IPS-15b (cell line): Measurements from ENCODE around the gene LRRN3.

Experiments
- H3K27me3 ChIP-seq: one replicate; pipeline ENCODE4 v1.6.1; 2013; ENCODE audit warnings: low read length; ENCODE audit not compliant: control insufficient read depth, insufficient read depth
- H3K36me3 ChIP-seq: one replicate; pipeline ENCODE4 v1.6.1; 2013; ENCODE audit warnings: low read length; ENCODE audit not compliant: control insufficient read depth, insufficient read depth
- H3K4me1 ChIP-seq: one replicate; pipeline ENCODE4 v1.6.1; 2013; ENCODE audit warnings: mild to moderate bottlenecking, low read length; ENCODE audit not compliant: control insufficient read depth, insufficient read depth
- H3K4me3 ChIP-seq: one replicate; pipeline ENCODE4 v1.5.1; 2013; ENCODE audit warnings: low read depth, low read length
- H3K9ac ChIP-seq: one replicate; pipeline ENCODE4 v1.6.1; 2013; ENCODE audit warnings: low read depth, mild to moderate bottlenecking, low read length
- H3K9me3 ChIP-seq: one replicate; pipeline ENCODE4 v1.6.1; 2013; ENCODE audit warnings: mild to moderate bottlenecking, low read length; ENCODE audit not compliant: control insufficient read depth, insufficient read depth

Gene LRRN3

GRCh38 chr7:111090846-111091245, at the start of gene LRRN3:
LRRN3 (plus strand) TSS chr7:111091127; CDS start chr7:111122773, 31,646 bp downstream.
- Histone ChIP-seq H3K4me3 (peak within 1 kb of the TSS; percentile 10), H3K9ac (no peak within 1 kb of the TSS), H3K9me3 (no peaks in the 10 kb centered on the region), H3K4me1 (peaks cover 25% of the 10 kb centered on the region), H3K36me3 (no peaks in the 10 kb centered on the region), H3K27me3 (no peaks in the 10 kb centered on the region)

- Histone ChIP-seq H3K9ac (no peak overlapping the region), H3K9me3 (no peaks in the 10 kb centered on the region), H3K36me3 (no peaks in the 10 kb centered on the region), H3K4me3 (no peak overlapping the region), H3K4me1 (no peaks in the 10 kb centered on the region), H3K27me3 (no peaks in the 10 kb centered on the region)
Measured at GRCh38 chr7:111041577-111041976, 49.4 kb upstream of the LRRN3 start.

DNA sequence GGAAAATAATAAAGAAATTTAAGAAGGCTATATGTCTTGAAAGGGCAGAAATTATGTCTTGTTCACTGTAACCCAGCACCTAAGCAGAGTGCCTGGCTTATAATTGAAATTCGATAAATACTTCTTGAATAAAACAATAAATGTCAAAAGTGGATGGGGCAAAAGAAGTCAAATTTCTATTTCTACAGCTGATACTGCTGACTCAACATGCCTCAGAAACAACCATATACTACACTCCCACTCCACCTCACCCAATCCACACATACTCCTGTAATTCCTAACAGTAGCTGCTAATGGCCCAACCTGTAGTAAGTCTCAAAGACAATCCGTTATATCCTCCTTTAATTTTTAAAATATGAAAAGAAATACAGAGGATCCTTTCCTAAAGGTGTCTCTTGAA, 48.1 kb upstream of the LRRN3 start:
- no peaks in the 10 kb centered on the region for H3K27me3 ChIP-seq
- no peak overlapping the region for H3K4me3 ChIP-seq
- H3K4me1 ChIP-seq = no peaks in the 10 kb centered on the region
- no peaks in the 10 kb centered on the region for H3K36me3 ChIP-seq
- no peaks in the 10 kb centered on the region for H3K9me3 ChIP-seq
- no peak overlapping the region for H3K9ac ChIP-seq

- no peaks in the 10 kb centered on the region for H3K9me3 ChIP-seq
- no peaks in the 10 kb centered on the region for H3K4me1 ChIP-seq
- H3K9ac ChIP-seq = no peak overlapping the region
- H3K36me3 ChIP-seq = no peaks in the 10 kb centered on the region
- no peaks in the 10 kb centered on the region for H3K27me3 ChIP-seq
- no peak overlapping the region for H3K4me3 ChIP-seq
Measured at GRCh38 chr7:111043561-111043960, 47.4 kb upstream of the LRRN3 start.

DNA sequence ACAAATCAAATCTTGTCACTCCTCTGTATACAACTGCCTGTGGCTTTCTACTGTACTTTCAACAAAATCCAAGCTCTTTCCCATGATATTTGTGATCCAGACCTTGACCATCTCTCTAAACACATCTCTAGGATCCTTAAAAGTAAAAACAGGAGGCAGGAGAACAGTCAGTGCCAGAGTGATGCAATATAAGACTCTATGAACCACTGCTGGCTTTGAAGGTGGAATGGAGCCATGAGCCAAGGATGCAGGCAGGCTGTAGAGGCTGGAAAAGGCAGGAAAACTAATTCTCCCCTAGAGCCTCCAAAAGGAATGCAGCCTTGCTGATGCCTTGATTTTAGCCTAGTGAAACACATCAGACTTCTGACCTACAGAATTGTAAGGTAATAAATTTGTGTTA, 45.5 kb upstream of the LRRN3 start:
- no peaks in the 10 kb centered on the region for H3K36me3 ChIP-seq
- no peak overlapping the region for H3K4me3 ChIP-seq
- H3K27me3 ChIP-seq = no peaks in the 10 kb centered on the region
- H3K4me1 ChIP-seq = peaks cover 9% of the 10 kb centered on the region
- no peak overlapping the region for H3K9ac ChIP-seq
- no peaks in the 10 kb centered on the region for H3K9me3 ChIP-seq

GRCh38 chr7:111047595-111047994, 43.3 kb upstream of the LRRN3 start:
- H3K9me3 ChIP-seq = no peaks in the 10 kb centered on the region
- H3K9ac ChIP-seq = no peak overlapping the region
- no peaks in the 10 kb centered on the region for H3K27me3 ChIP-seq
- H3K4me1 ChIP-seq = peaks cover 29% of the 10 kb centered on the region
- H3K4me3 ChIP-seq = no peak overlapping the region
- no peaks in the 10 kb centered on the region for H3K36me3 ChIP-seq

GRCh38 chr7:111049971-111050680, 40.8 kb upstream of the LRRN3 start:
- Histone ChIP-seq H3K36me3 (no peaks in the 10 kb centered on the region), H3K4me3 (no peak overlapping the region), H3K9ac (no peak overlapping the region), H3K27me3 (no peaks in the 10 kb centered on the region), H3K4me1 (peaks cover 29% of the 10 kb centered on the region), H3K9me3 (no peaks in the 10 kb centered on the region)

DNA sequence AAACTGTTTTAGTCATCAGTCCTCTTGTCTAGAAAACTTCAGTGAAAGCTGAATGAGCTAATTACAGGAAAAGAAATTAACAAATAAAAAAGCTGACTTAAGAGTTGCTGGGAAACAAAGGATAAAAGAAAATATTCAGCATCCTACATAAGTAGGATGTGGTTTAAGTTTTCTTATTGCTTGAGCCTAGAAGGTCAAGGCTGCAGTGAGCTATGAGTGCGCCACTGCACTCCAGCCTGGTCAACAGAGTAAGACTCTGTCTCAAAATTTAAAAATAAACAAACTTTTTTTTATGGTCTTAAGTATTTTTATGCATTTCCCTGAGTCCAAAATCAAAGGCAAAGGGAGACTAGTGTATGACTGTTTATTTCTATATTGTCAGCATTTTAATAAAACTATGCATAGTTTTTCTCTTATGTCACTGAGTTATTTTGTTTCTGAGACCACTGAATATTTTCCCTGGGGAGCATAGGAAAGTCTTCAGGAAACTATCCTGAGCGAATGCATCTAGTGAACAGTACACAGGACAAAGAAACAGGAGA, 40.0 kb upstream of the LRRN3 start:
- H3K9ac ChIP-seq = no peak overlapping the region
- H3K27me3 ChIP-seq = no peaks in the 10 kb centered on the region
- peaks cover 29% of the 10 kb centered on the region for H3K4me1 ChIP-seq
- no peak overlapping the region for H3K4me3 ChIP-seq
- H3K9me3 ChIP-seq = no peaks in the 10 kb centered on the region
- H3K36me3 ChIP-seq = no peaks in the 10 kb centered on the region

DNA sequence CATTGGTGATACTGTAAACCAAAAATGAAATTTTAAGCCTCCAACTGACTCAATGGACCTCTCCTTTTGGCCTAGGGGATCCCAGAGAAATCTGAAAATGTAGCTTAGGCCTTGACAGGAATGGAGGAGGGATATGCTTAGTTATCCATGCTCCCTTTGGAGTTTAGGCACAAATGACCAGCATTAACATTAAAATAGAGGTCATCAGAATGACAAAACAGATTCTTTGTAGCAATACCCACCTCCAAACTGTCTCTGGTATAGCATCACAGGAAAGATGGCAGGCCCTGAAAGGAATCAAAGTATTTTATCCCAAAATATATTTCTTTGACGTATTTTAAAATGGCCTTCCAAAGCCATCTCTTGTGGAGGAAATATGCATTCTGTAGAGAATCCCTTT, 39.1 kb upstream of the LRRN3 start:
- H3K36me3 ChIP-seq = no peaks in the 10 kb centered on the region
- peaks cover 29% of the 10 kb centered on the region for H3K4me1 ChIP-seq
- no peaks in the 10 kb centered on the region for H3K27me3 ChIP-seq
- no peak overlapping the region for H3K9ac ChIP-seq
- H3K4me3 ChIP-seq = no peak overlapping the region
- no peaks in the 10 kb centered on the region for H3K9me3 ChIP-seq

- Histone ChIP-seq H3K4me1 (peaks cover 29% of the 10 kb centered on the region), H3K27me3 (no peaks in the 10 kb centered on the region), H3K9me3 (no peaks in the 10 kb centered on the region), H3K4me3 (no peak overlapping the region), H3K36me3 (no peaks in the 10 kb centered on the region), H3K9ac (no peak overlapping the region)
Measured at GRCh38 chr7:111053035-111053434, 37.9 kb upstream of the LRRN3 start.

DNA sequence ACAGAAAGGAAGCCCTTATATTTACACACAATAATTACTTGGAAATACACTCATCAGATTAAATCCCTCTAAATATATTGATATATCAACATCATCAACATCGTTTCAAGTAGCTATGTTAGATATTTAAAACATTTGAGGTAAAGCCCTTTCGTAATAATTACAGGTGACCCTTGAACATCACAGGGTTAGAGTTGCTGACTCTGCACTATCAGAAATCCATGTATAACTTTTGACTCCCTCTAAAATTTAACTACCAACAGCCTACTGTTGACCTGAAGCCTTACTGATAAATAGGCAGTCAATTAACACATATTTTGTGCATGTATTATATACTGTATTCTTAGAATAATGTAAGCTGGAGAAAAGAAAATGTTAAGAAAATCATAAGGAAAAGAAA, 34.6 kb upstream of the LRRN3 start:
- H3K4me1 ChIP-seq = peaks cover 10% of the 10 kb centered on the region
- H3K36me3 ChIP-seq = no peaks in the 10 kb centered on the region
- H3K9me3 ChIP-seq = no peaks in the 10 kb centered on the region
- no peaks in the 10 kb centered on the region for H3K27me3 ChIP-seq
- H3K4me3 ChIP-seq = no peak overlapping the region
- H3K9ac ChIP-seq = no peak overlapping the region

- Histone ChIP-seq H3K4me1 (peaks cover 4% of the 10 kb centered on the region), H3K4me3 (no peak overlapping the region), H3K9me3 (peaks cover 3% of the 10 kb centered on the region), H3K9ac (no peak overlapping the region), H3K27me3 (no peaks in the 10 kb centered on the region), H3K36me3 (no peaks in the 10 kb centered on the region)
Measured at GRCh38 chr7:111057066-111057465, 33.9 kb upstream of the LRRN3 start.
